GM10266 (cell line): ENCODE measurements around the gene SPATA9.

Experiments
- DNase-seq: peaks from one replicate; pipeline ENCODE4 v3.0.0; 2012; ENCODE audit errors: extremely low spot score
- TF ChIP-seq, protein P1 (sequence below): IDR thresholded peaks from 2 replicates; pipeline ENCODE4 v1.5.1; 2012; ENCODE audit warnings: mild to moderate bottlenecking, low read depth; ENCODE audit not compliant: control insufficient read depth, insufficient read depth; ENCODE audit errors: missing control alignments

SPATA9 gene

GRCh38 chr5:95684361-95684760, 1.6 kb upstream of the SPATA9 start:
- DNase-seq, result no peak

DNA sequence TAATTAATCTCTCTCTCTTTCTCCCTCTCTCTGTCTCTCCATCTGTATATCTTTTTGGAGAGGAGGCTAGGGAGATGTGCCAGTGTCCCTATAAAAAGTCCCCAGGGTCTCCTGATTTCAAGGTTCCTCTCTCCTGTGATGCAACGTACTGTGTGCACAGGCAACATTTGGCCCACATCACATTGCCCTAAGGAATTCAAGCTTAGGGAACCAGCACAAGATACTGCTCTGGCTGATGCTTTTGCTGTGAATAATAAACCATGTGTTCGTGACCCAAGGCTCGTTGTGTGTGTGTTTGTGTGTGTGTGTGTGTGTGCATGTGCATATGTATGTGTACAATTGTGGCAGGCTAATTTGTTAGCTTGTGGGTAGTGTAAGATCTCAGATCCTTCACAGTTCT, 9.7 kb downstream of the SPATA9 start:
- no peak for DNase-seq
- TF ChIP-seq, protein P1, sequence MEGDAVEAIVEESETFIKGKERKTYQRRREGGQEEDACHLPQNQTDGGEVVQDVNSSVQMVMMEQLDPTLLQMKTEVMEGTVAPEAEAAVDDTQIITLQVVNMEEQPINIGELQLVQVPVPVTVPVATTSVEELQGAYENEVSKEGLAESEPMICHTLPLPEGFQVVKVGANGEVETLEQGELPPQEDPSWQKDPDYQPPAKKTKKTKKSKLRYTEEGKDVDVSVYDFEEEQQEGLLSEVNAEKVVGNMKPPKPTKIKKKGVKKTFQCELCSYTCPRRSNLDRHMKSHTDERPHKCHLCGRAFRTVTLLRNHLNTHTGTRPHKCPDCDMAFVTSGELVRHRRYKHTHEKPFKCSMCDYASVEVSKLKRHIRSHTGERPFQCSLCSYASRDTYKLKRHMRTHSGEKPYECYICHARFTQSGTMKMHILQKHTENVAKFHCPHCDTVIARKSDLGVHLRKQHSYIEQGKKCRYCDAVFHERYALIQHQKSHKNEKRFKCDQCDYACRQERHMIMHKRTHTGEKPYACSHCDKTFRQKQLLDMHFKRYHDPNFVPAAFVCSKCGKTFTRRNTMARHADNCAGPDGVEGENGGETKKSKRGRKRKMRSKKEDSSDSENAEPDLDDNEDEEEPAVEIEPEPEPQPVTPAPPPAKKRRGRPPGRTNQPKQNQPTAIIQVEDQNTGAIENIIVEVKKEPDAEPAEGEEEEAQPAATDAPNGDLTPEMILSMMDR, result no peak

More at GRCh38 chr5:95684361-95684760, 1.6 kb upstream of the SPATA9 start:
- TF ChIP-seq, protein P1, result no peak

GRCh38 chr5:95672641-95673040, 10.2 kb downstream of the SPATA9 start:
- TF ChIP-seq, protein P1, result no peak
- DNase-seq, result no peak

DNA sequence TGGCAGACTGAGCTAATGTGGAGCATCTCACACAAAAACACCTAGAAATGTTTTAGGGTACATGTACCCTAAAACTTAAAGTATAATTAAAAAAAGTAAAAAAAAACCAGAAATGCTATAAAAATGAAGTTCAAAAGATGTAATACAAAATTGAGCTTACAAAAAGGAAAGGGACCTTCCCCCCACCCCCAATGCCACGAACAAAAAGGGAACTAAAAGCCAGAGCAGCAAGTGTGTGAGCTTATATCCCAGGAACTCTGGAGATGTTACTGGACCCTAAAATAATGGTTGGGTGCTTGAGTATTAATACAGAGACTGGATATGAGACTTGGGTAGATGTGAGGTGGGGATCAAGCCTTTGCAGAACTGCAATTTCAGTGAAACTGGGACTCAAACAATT, 11.0 kb downstream of the SPATA9 start:
- DNase-seq, result no peak
- TF ChIP-seq, protein P1, result no peak

DNA sequence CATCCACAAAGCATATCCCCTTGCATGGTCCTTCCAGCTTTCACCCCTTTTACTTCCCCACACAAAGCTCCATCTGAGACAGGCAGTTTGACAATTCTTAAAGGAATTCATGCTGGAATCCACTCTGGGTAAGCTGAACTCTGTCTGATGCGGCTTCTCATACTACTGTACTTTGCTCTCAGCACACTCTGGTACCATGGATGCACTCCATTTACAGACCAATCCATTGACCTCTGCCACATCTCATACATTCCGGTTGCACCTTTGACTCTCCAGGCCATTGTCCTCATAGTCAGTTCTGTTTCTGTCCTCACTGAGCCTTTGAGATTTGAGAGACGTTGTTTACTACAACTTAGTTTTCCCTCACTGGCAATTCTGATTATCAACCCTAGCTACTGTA, 12.2 kb downstream of the SPATA9 start:
- TF ChIP-seq, protein P1, result no peak
- DNase-seq, result no peak

DNA sequence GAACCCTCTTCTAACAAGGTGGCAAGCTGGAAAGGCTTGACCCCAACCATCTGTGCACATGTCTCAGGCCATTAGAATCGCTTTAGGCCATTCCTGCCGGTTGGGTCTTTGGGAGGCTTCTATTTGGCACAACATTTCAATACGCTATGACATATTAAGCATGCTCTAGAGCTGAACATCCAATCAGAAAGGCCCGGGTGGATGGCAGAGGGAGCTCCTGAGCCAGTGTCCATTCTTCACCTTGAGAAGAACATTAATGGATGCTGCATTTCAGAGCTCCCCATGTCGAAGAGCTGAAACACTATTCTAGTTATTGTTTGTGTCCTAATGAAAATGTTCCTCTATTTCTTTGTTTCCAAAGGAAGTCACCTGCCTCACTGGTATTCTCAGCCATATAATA, 12.8 kb downstream of the SPATA9 start:
- TF ChIP-seq, protein P1, result no peak
- no peak for DNase-seq

- no peak for DNase-seq
- TF ChIP-seq, protein P1, result no peak
Observed at GRCh38 chr5:95669540-95669939, 13.3 kb downstream of the SPATA9 start.

GRCh38 chr5:95668728-95669127, 14.1 kb downstream of the SPATA9 start:
- TF ChIP-seq, protein P1, result no peak
- no peak for DNase-seq
